Stimulated activated CD8-positive, alpha-beta memory T cell treated with anti-CD3 and anti-CD28 coated beads, Interleukin-2, amount 100 ng/mL, for 48 hours (primary cell): ENCODE measurements around the gene SLC6A11.
A peak's percentile ranks its signal among the peaks of the same experiment; 100 is the strongest.

Experiments used
- DNase-seq, 2 donors: peaks; one replicate each; pipeline ENCODE4 v3.0.0-alpha.2; 2020; ENCODE audit warnings: low read depth in 2 of 2

The SLC6A11 gene

GRCh38 chr3:10841100-10841499, 25.1 kb downstream of the SLC6A11 start:
- DNase-seq, result no peak

- no peak for DNase-seq
Observed at GRCh38 chr3:10843378-10843777, 27.4 kb downstream of the SLC6A11 start.

GRCh38 chr3:10845001-10845761, 29.2 kb downstream of the SLC6A11 start:
- DNase-seq, result no peak

- no peak for DNase-seq
Observed at GRCh38 chr3:10845839-10846656, 30.0 kb downstream of the SLC6A11 start.

- no peak for DNase-seq
Observed at GRCh38 chr3:10846657-10846975, 30.6 kb downstream of the SLC6A11 start.

- peak in 1 of 2 donors; percentile 8 for DNase-seq
Observed at GRCh38 chr3:10848261-10848660, 32.2 kb downstream of the SLC6A11 start.

GRCh38 chr3:10852066-10852808, 36.2 kb downstream of the SLC6A11 start:
- DNase-seq, result no peak

DNA sequence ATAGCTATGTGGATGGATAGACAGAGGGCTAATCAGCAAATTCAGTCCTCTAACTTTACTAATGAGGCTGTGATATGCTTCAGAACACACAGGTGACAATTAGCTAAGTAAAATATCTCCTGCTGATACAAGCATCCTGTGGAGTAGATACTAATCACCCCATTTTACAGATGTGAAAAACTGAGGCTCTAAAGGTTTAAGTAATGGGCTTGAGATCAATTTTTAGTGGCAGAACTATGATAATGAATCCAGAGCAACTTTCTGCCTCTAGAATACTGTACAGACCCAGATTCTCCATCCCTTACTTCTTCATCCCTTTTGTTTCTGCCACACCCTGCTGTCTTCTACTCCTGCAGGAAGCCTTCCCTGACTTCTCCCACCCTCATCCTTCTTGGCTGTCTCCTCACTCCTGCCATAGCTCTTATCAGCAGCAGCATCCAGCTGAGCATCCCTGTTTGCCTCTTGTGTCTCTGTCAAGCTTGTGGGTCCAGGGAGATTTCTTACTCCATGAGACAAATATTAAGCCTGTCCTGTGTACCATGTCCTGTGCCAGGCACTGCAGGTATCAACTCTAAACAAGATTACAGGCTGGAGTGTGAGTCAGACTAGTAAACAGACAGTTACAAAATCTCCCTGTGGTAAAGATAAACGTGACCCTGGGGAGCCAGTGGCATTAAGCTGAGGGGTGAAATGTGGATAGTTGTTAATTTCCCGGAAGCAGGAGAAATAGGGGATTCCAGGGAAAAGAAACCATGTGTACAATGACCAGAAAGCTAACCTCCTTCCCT, 39.2 kb downstream of the SLC6A11 start:
- DNase-seq, result no peak

- DNase-seq, result no peak
Observed at GRCh38 chr3:10855871-10856662, 40.0 kb downstream of the SLC6A11 start.

DNA sequence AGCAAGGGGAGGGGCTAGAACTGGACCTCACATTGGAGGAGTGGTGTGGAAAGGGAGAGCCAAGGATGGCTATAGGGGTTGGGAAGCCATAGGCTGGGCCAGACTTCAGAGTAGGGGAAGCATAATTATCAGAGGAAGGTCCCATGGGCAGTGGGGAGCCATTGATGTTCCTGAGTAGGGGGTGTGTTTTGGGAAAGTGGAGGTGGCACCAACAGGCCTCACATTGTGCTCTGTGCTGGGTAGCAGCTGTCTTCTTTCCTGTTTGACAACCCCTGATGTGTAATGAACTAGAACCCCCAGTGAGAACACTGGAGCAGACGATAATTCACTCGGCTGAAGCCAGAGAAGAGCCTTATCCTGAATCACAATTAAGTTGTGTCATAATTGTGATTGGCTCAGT, 41.2 kb downstream of the SLC6A11 start:
- no peak for DNase-seq

DNA sequence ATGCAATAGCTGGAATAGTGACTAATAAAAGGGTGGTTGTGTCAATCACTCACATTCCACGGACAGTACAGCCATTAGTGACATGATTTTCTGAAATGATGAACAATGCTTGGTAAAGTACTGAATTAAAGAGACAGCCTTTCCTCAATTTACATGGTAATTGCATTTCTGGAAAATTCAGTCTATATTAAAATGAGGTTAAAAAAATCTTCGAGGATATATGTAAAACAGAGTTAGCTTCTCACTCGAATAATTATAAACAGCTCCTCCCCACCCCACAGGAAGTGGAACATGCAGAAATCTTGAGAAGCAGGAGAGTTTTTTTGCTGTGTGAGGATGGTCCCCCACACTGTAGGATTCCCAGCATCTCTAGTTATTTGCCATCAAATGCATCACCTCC, 42.1 kb downstream of the SLC6A11 start:
- DNase-seq, result no peak

DNA sequence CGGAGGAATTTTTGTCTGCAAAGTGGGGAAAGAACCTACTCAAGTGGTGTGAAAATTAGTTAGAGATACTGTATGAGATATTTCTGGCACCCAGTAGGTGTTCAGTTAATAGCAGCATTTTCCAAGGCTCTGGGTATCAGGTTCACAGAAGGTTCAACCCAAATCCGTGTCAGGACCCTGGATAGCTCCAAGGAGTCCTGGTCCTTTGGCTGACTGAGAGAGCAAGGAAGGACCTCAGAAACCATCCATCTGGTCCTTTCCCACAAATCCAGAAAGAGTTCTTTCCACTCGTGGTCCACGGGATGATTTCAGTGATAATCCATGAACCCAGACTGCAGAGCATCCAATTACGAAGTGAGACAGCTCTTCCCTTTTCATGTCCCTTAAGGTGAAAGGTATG, 51.4 kb downstream of the SLC6A11 start:
- DNase-seq, result no peak

DNA sequence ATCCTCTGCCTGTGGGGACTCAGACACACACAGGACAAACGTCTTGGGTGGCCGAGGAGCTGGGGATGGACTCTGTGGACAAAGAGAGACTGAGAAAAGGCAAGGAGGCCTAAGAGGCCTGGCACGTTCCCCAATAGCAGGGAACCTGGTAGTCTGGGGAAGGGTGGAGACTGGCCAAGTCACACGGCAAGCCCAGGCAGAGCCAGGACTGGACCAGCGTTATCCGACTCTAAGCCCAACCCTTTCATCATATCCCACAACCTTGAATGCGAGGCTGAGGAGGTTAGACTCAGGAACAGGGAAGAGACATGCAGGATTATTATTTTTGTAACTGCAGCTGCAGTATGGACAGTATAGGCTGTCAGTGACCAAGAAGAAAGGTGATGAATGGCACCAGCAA, 53.4 kb downstream of the SLC6A11 start:
- no peak for DNase-seq

DNA sequence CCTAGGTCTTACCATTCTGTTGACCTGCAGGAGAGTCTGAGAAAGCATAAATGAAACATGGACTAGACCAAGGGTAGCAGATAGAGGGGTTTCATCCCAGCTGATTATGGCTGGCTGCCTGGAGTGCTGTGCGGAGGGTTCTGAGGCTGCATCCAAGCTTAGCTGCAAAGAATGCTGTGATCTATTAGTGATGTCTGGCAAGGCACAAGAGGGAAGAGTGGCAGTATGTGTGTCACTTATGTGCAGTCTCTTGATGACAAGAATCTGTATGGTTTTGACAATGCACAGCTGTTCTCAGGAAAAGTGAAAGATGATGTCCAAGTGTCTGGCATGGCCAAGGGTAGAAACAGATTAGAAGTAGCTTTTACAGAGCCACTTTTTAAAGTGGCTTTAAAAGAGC, 54.3 kb downstream of the SLC6A11 start:
- DNase-seq, result no peak

- no peak for DNase-seq
Observed at GRCh38 chr3:10873415-10873814, 57.4 kb downstream of the SLC6A11 start.

DNA sequence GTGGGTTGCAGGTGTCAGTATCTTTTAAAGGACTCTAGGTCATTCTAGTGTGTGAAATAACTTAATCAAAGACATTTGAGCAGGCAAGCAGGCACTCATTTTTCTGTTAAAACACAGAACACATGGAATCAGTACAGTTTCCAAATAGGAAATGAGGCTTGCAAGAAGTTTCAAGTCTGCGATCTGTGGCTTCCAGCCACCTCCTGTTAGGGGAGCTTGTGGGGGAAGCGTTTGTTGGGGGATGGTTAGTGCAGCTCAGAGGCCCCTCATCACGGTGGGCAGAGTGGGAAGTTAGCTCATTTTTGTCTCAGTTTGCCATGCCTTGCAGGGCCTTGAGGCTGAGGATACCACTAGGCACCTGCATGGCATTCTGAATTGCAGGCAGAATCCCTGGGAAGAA, 59.9 kb downstream of the SLC6A11 start:
- DNase-seq, result no peak

GRCh38 chr3:10876661-10877060, 60.6 kb downstream of the SLC6A11 start:
- no peak for DNase-seq

DNA sequence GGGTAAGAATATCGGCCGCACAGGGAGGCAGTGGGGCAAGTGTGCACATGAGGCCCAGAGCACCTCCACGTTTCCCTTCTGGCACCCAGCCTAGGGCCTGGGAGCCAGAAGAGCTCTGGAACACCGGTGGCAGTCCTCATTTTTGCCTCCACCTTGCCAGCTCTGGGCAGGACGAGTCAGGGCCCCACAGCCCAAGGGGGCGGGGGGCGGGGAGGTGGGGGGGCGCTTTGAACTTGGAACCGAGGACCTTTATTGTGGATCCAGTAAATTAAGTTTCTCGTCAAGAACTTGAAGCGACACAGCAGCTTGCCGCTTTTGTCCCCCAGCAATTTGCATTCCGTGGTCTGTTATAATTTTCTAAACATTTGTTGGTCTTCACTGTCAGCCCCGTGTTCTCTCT, 66.8 kb downstream of the SLC6A11 start:
- no peak for DNase-seq

- no peak for DNase-seq
Observed at GRCh38 chr3:10883478-10884234, 67.6 kb downstream of the SLC6A11 start.

DNA sequence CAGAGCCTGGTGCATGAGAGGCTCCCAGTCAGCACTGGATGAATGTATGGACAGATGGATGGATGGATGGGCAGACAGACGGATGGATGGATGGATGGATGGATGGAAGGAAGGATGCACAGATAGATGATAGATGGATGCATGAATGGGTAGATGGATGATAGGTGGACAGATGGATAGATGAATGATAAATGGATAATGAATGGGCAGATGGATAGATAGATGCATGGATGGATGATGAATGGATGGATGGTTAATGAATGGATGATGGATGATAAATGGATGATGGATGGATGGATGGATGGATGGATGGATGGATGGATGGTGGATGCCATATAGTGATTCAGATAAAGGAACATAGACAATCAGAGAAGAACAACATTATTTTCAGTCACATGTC, 71.0 kb downstream of the SLC6A11 start:
- DNase-seq, result no peak
